Mucosa of gallbladder (tissue), 1 donor: ENCODE results near the gene ACTRT3. TPM values are rescaled to one million over a fixed set of nuclear protein-coding genes. Genes with fewer than 3 reads are reported as not detected.
"Not testable (repeated sequence)": the region's sequence is repeated elsewhere in the genome, so short reads cannot be mapped to it uniquely, and the experiment has no call there.

ENCODE experiments used
- DNase-seq: peaks from one replicate; pipeline ENCODE4 v3.0.0-alpha.2; 2020; ENCODE audit warnings: low spot score
- total RNA-seq: library from RNA; stranded (reverse); gene quantifications from one replicate; pipeline ENCODE4 v1.2.1, GENCODE V29; 2021
- donor health status: DM: no; HTN: no; CAD: no.

ACTRT3 gene
- total RNA-seq, 1 donor from 2014 or later, result 1.6 TPM

- peak; percentile 93 for DNase-seq
Measured at GRCh38 chr3:169772897-169773816, 3.8 kb upstream of the ACTRT3 start, which contains the start of gene MYNN. Gene MYNN (plus strand): TSS chr3:169773396. CDS start chr3:169774296, 900 bp downstream.

DNA sequence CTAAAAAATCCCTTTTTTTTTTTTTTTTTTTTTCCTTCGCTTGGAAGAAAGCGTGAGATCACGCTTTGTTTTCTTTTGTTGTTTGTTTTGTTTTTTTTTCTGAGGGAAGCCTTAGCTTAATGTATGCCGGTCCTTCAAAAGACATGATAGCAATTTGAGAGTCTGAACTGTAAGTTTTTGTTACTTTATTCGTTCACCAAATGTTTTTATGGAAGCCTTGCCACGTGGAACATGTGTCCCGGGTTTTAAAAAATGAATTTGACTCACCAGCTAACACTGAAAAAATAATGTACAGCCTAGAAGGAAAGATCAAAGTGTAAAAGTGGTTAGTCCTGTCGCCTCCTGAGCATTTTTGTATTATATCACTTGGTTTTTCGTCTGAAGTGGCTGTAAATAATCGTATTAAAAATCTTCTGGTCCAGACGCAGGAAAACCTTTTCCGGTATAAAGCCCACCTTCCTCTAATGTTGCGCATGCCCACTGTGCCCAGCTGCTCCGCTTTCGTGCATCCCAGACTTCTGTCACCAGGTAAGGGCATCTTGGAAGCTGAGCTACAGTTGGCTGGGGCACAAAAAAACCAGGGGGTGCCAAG is 3.0 kb upstream of the ACTRT3 start:
- peak; percentile 71 for DNase-seq

DNA sequence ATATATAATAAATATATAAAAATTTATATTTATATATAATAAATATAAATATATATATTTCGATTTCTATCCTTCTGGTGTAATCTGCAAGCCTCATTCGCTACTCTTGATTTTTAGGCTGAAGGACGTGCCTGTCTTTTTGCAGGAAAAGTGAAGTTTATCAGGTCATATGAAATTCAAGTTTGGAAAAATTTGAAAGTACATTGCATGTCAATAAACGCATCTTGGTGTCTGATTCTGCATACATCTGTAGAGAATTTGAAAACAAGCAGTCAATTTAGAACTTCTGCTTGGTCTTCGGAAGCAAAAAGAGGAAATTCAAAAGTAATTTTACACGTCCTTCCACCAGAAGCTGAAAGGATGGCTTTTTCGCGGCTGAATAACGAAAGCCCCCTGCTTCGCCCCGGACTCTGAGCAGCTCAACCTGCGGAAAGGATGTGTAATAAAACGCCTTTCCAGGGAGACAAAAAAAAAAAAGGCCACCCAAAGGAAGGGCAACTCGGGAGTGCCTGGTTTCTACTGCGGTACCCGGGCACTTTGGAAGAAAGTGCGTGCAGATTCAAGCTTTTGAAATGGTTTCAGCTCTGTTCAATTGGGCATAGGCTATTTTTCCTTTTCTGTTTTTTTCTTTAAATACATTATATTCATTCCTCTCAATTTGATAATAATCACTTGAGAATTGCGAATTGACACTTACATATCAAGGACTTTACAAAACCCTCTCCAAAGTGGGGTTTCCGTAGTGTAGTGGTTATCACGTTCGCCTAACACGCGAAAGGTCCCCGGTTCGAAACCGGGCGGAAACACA is 2.3 kb upstream of the ACTRT3 start:
- DNase-seq, result peak; percentile 71

GRCh38 chr3:169764882-169765612 is 4.3 kb downstream of the ACTRT3 start, which contains the start of gene TERC:
Gene TERC (minus strand): TSS chr3:169765060.
- peak; percentile 92 for DNase-seq

GRCh38 chr3:169764312-169764881 is 5.0 kb downstream of the ACTRT3 start:
- peak; percentile 57 for DNase-seq

DNA sequence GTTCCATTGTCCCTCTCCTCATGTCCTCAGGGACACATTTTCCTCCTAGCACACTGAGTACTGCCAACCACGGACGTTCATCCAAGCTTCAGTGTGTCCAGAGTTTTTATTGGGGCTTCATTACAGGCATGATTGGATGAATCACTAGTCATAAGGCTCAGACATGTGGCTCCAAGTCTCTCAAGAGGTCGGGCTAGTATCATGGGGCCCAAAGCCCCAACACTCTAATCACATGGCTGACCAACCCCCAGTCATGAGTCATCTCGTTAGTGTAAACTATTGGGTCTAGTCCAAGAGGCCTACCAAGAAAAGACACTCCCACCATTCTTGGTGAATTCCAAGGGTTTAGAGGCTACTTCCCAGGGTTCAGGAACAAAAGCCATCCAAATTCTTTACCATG is 8.9 kb downstream of the ACTRT3 start:
- DNase-seq, result no peak

GRCh38 chr3:169759256-169759655 is 10.1 kb downstream of the ACTRT3 start:
- no peak for DNase-seq

DNA sequence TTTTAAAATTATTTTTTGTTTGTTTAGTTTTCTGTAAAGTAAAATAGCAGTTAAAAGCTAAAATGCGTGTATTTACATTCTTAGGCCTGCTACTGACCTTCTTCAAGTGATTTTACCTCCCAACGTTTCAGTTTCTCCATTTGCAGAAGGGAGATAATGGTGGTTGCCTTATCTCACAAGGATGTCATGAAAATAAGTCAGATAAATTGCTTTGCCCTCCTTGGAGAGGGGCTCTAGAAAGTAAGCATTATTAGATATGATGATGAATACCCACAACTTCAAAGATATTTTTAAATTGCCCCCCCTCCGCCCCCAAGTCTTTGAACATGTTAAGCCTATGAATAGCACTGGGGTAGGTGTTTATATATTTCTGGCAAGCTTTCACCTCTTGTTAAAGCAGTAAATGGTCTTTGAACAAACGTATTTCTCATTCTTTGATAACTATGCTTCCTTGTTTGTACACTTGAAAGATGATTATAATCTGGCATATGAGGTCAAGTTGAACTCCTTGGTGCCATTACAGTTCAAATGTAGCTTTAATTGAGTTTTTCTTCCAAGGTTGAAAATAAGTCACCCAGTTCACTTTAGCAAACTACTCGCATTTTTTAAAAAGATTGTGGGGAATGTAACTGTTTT is 10.9 kb downstream of the ACTRT3 start:
- no peak for DNase-seq

DNA sequence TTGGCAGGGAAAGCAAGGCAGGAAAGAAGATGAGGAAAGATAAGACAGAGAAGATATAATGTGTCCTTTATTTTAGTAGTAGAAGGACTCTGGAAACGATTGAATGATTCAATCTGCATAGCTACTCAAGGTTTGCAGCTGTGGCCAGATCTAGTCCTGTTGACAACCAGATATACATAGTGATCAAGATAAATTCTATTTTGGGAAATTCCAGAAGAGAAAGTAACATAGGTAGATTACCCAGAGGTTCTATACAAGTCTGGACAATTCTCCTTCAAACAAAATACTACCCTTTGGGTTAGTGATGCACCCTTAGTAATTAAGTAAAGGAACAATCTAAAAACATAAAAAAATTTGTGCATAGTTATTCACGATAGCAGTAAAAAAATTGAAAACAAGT is 13.9 kb downstream of the ACTRT3 start:
- no peak for DNase-seq

DNA sequence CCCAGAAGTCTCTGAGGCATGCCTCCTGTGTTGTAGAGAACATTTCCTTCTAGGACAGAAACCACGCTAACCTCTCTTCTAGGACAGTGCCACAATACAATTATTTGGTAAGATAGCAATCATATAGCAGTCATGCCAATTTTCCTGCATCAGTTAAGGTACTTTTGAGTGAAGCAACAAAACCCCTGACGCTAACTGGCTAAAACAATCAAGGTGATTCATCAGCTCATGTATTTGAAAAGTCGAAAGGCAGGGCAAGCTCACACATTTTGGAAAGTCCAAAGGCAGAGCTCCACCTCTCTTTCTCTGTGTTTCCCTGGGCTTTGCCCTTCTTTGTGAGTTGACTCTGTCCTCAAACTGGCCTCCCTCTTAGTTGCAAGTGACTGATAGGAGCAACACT is 14.7 kb downstream of the ACTRT3 start:
- no peak for DNase-seq

- DNase-seq, result no peak
Measured at GRCh38 chr3:169751875-169752274, 17.5 kb downstream of the ACTRT3 start.

DNA sequence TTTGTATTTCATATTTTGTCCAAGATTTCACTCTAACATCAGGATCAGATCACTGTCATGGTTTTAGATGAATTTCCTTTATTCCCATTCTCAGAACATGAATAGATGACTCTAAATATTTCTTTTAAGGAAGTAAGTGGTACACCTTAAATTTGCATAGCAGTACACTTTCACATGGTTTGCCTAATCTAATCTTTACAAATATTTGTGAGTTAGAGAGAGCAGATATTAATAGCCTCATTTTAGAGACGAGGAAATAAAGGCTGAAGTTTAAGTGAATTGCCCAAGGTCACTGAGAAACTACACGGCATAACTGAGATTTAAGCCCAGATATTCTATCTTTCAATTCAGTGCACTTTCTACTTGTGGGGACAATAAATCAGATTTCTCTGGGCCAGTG is 18.7 kb downstream of the ACTRT3 start:
- no peak for DNase-seq

GRCh38 chr3:169748670-169749069 is 20.7 kb downstream of the ACTRT3 start:
- DNase-seq, result no peak

DNA sequence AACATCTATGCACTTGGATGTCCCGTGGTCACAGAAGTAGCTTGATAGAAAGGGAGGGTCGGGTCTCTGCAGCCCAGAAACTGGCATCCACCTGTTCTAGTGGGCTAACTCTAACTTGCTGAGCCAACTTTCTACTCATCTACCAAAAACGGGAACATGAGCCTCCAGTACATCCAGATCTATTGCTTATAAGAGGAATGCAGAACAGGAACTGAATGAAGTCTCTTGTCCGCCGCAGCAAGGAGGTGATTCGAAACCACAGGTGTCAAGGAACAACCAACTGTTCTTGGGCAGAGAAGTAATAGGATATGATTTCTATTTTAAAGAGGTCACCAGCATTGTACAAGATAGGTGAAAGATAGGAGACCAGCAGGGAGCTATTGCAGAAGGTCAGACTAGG is 22.4 kb downstream of the ACTRT3 start:
- DNase-seq, result no peak

- DNase-seq, result no peak
Measured at GRCh38 chr3:169744366-169745054, 24.9 kb downstream of the ACTRT3 start.

DNA sequence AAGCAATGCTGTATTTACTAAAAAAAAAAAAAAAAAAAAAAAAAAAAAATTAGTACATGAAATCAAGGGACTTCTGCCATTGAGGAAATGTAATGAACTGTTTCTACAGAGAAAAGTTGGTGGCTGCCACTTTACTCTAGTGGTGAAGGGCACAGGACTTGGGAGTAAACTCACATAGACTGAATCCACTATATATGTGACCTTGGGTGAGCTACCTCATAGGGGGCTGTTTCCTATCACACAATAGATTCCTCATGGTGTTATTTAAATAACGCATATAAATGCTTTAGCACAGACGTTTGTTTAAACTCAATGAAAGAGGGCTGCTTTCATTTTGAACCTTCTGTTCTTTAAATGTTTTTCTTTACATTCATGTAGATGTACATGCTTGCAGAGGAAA is 30.3 kb downstream of the ACTRT3 start:
- DNase-seq, result no peak

DNA sequence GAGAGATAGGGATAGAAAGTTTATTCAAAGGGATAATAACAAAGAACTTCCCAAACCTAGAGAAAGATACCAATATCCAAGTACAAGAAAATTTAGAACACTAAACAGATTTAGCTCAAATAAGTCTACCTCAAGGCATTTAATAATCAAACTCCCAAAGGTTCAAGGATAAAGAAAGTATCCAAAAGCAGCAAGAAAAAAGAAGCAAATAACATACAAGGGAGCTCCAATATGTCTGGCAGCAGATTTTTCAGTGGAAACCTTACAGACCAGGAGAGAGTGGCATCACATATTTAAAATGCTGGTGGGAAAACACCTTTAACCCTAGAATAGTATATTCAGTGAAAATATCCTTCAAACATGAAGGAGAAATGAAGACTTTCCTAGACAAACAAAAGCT is 37.5 kb downstream of the ACTRT3 start:
- not testable (repeated sequence) for DNase-seq

GRCh38 chr3:169722724-169723123 is 46.6 kb downstream of the ACTRT3 start:
- no peak for DNase-seq

DNA sequence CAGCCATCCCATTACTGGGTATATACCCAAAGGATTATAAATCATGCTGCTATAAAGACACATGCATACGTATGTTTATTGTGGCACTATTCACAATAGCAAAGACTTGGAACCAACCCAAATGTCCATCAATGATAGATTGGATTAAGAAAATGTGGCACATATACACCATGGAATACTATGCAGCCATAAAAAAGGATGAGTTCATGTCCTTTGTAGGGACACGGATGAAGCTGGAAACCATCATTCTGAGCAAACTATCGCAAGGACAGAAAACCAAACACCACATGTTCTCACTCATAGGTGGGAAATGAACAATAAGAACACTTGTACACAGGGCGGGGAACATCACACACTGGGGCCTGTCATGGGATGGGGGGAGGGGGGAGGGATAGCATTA is 50.9 kb downstream of the ACTRT3 start:
- DNase-seq, result not testable (repeated sequence)
